ENCODE results near the gene FOSB. TPM values are rescaled to one million over a fixed set of nuclear protein-coding genes. Genes with fewer than 3 reads are reported as not detected.

The FOSB gene
- total and polyA plus RNA-seq, 4 donors, result 0.18 to 1.3 (median 0.40) TPM

DNA sequence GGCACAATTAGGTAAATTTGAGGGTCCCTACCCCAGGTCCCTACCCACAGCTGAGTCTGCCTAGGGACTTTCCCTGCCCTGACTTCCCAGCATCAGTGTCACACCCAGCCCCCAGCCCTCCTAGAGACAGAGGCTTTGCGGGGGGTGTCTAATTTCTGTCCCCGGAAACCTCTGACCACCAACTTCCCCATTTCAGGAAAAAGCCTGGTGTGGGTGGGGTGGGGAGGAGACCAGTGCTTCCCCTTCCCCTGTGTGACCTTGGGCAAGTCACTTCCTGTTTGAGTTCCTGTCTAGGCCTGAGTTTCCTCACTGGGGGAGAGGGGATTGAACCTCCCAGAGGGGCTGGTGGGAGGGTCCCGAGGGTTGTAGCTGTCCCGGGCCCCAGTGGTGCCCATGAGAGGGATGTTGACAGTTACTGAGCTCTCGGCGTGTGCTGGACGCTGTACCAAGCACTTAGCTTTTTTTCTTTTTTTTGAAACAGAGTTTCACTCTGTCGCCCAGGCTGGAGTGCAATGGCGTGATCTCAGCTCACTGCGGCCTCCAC lies 47.4 kb downstream of the FOSB start:
- Histone ChIP-seq H3K9me3 (ENCODE audit: control insufficient read depth in 4 of 4, low read length in 3 of 4) (no peaks in the 10 kb centered on the region), H3K4me1 (ENCODE audit: control insufficient read depth in 4 of 4, insufficient read depth in 4 of 4, low read length in 3 of 4) (peaks cover 12 to 22% (median 18%) of the 10 kb centered on the region in 4 donors), H3K27ac (ENCODE audit: low read depth in 1 of 2, low read length in 2 of 2) (peak overlapping the region; percentile 20 to 56), H3K36me3 (ENCODE audit: control insufficient read depth in 4 of 4, insufficient read depth in 3 of 4, low read depth in 1 of 4, low read length in 3 of 4) (peaks cover 5 to 16% (median 10%) of the 10 kb centered on the region in 4 donors), H3K9ac (ENCODE audit: low read depth in 1 of 2, low read length in 2 of 2) (no peak overlapping the region), H3K4me3 (ENCODE audit: low read depth in 1 of 3, low read length in 3 of 3) (no peak overlapping the region), H3K27me3 (ENCODE audit: control insufficient read depth in 4 of 4, insufficient read depth in 4 of 4, low read length in 3 of 4) (no peaks in the 10 kb centered on the region)
- TF ChIP-seq EGR1 (IDR thresholded peaks at IDR 0.05; ENCODE audit: low read depth in 2 of 2) (peak in 1 of 2 donors; percentile 30), TAF1 (conservative IDR thresholded peaks at IDR 0.05) (no peak)
- TF ChIP-seq, protein P1, sequence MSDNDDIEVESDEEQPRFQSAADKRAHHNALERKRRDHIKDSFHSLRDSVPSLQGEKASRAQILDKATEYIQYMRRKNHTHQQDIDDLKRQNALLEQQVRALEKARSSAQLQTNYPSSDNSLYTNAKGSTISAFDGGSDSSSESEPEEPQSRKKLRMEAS (IDR thresholded peaks at IDR 0.05), result peak; percentile 57
- no peak for DNase-seq (ENCODE audit: low spot score)
- 68% methylated on average over 10 of the region's 10 CpGs for WGBS

DNA sequence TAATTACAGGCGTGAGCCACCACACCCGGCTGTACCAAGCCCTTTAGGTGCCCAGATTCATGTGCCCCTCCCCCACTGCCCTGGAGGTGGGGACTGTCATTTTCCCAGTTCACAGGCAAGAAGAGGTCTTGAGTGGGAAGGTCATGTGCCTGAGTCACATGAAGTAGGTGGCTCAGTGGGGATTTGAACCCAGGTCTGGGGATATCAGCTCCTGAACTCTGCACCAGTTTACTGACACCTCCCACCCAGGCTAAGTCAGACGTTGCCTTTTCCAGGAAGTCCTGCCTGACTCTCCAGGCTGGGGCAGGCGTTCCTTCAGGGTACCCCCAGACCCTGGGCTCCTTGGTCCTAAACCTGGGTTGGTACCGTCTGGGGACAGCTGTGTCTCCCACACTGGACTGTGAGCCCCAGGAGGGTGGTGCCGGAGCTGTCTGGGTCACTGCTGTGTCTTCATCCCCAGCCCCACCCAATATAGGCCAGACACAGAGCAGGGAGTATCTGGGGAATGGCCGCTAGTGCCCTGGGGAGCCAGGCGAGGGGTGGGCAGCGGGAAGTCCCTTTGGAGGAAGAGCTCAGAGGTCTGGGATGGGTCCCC lies 48.1 kb downstream of the FOSB start:
- WGBS, result 72% methylated on average over 9 of the region's 9 CpGs
- H3K36me3 ChIP-seq (ENCODE audit: control insufficient read depth in 4 of 4, insufficient read depth in 3 of 4, low read depth in 1 of 4, low read length in 3 of 4), result peaks cover 5 to 19% (median 12%) of the 10 kb centered on the region in 4 donors
- peak overlapping the region; percentile 20 to 34 for H3K27ac ChIP-seq (ENCODE audit: low read depth in 1 of 2, low read length in 2 of 2)
- no peak overlapping the region for H3K9ac ChIP-seq (ENCODE audit: low read depth in 1 of 2, low read length in 2 of 2)
- TF ChIP-seq GABPA (IDR thresholded peaks at IDR 0.05 in 1 of 2, conservative IDR thresholded peaks at IDR 0.05 in 1 of 2), result no peak
- TF ChIP-seq RXRA (IDR thresholded peaks at IDR 0.05), result no peak
- TF ChIP-seq FOXA1 (IDR thresholded peaks at IDR 0.05), result no peak
- peaks cover 12 to 21% (median 18%) of the 10 kb centered on the region in 4 donors for H3K4me1 ChIP-seq (ENCODE audit: control insufficient read depth in 4 of 4, insufficient read depth in 4 of 4, low read length in 3 of 4)
- no peaks in the 10 kb centered on the region for H3K9me3 ChIP-seq (ENCODE audit: control insufficient read depth in 4 of 4, low read length in 3 of 4)
- no peaks in the 10 kb centered on the region for H3K27me3 ChIP-seq (ENCODE audit: control insufficient read depth in 4 of 4, insufficient read depth in 4 of 4, low read length in 3 of 4)
- DNase-seq (ENCODE audit: low spot score), result no peak
- H3K4me3 ChIP-seq (ENCODE audit: low read depth in 1 of 3, low read length in 3 of 3), result no peak overlapping the region

DNA sequence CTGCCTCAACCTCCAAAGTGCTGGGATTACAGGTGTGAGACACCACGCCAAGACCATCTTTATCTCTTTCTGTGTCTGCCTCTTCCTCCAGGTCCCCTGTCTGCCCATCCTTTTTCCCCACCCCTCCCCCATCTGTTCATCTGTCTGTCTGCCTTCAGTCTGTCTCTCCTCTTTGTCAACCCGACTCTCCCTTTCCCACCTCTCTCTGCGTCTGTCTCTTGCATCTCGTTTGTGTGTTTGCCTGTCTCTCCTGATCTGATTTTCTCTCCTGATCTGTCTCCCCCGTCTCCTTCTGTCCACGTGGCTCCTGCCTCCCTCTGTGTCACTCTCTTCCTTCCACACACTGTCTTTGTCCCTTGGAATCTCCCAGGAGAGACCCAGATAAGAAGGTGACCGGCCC lies 49.4 kb downstream of the FOSB start:
- TF ChIP-seq YY1 (IDR thresholded peaks at IDR 0.05) (no peak), GABPA (IDR thresholded peaks at IDR 0.05 in 1 of 2, conservative IDR thresholded peaks at IDR 0.05 in 1 of 2) (no peak), HNF4A (conservative IDR thresholded peaks at IDR 0.05) (no peak), SP1 (IDR thresholded peaks at IDR 0.05) (no peak), FOXA1 (IDR thresholded peaks at IDR 0.05) (no peak)
- TF ChIP-seq, protein P2, sequence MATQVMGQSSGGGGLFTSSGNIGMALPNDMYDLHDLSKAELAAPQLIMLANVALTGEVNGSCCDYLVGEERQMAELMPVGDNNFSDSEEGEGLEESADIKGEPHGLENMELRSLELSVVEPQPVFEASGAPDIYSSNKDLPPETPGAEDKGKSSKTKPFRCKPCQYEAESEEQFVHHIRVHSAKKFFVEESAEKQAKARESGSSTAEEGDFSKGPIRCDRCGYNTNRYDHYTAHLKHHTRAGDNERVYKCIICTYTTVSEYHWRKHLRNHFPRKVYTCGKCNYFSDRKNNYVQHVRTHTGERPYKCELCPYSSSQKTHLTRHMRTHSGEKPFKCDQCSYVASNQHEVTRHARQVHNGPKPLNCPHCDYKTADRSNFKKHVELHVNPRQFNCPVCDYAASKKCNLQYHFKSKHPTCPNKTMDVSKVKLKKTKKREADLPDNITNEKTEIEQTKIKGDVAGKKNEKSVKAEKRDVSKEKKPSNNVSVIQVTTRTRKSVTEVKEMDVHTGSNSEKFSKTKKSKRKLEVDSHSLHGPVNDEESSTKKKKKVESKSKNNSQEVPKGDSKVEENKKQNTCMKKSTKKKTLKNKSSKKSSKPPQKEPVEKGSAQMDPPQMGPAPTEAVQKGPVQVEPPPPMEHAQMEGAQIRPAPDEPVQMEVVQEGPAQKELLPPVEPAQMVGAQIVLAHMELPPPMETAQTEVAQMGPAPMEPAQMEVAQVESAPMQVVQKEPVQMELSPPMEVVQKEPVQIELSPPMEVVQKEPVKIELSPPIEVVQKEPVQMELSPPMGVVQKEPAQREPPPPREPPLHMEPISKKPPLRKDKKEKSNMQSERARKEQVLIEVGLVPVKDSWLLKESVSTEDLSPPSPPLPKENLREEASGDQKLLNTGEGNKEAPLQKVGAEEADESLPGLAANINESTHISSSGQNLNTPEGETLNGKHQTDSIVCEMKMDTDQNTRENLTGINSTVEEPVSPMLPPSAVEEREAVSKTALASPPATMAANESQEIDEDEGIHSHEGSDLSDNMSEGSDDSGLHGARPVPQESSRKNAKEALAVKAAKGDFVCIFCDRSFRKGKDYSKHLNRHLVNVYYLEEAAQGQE (IDR thresholded peaks at IDR 0.05), result no peak
- TF ChIP-seq, protein P3, sequence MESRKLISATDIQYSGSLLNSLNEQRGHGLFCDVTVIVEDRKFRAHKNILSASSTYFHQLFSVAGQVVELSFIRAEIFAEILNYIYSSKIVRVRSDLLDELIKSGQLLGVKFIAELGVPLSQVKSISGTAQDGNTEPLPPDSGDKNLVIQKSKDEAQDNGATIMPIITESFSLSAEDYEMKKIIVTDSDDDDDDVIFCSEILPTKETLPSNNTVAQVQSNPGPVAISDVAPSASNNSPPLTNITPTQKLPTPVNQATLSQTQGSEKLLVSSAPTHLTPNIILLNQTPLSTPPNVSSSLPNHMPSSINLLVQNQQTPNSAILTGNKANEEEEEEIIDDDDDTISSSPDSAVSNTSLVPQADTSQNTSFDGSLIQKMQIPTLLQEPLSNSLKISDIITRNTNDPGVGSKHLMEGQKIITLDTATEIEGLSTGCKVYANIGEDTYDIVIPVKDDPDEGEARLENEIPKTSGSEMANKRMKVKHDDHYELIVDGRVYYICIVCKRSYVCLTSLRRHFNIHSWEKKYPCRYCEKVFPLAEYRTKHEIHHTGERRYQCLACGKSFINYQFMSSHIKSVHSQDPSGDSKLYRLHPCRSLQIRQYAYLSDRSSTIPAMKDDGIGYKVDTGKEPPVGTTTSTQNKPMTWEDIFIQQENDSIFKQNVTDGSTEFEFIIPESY (IDR thresholded peaks at IDR 0.05), result no peak
- H3K36me3 ChIP-seq (ENCODE audit: control insufficient read depth in 4 of 4, insufficient read depth in 3 of 4, low read depth in 1 of 4, low read length in 3 of 4), result peaks cover 5 to 19% (median 13%) of the 10 kb centered on the region in 4 donors
- no peaks in the 10 kb centered on the region for H3K27me3 ChIP-seq (ENCODE audit: control insufficient read depth in 4 of 4, insufficient read depth in 4 of 4, low read length in 3 of 4)
- no peak overlapping the region for H3K27ac ChIP-seq (ENCODE audit: low read depth in 1 of 2, low read length in 2 of 2)
- no peaks in the 10 kb centered on the region for H3K9me3 ChIP-seq (ENCODE audit: control insufficient read depth in 4 of 4, low read length in 3 of 4)
- no peak overlapping the region for H3K9ac ChIP-seq (ENCODE audit: low read depth in 1 of 2, low read length in 2 of 2)
- WGBS, result 77% methylated on average over 7 of the region's 7 CpGs
- peaks cover 12 to 21% (median 18%) of the 10 kb centered on the region in 4 donors for H3K4me1 ChIP-seq (ENCODE audit: control insufficient read depth in 4 of 4, insufficient read depth in 4 of 4, low read length in 3 of 4)
- no peak overlapping the region for H3K4me3 ChIP-seq (ENCODE audit: low read depth in 1 of 3, low read length in 3 of 3)
- DNase-seq (ENCODE audit: low spot score), result no peak

Measured in liver (tissue), 9 donors.